ENCODE data around the gene ANXA6. TPM values are rescaled to one million over a fixed set of nuclear protein-coding genes. Genes with fewer than 3 reads are reported as not detected.
A peak's percentile ranks its signal among the peaks of the same experiment; 100 is the strongest.

Gene ANXA6
- polyA plus RNA-seq, 3 donors: 60.6 to 124 (median 93.5) TPM

- peaks cover 0 to 6% (median 0%) of the 10 kb centered on the region in 7 donors for H3K9me3 Mint-ChIP-seq
- H3K9ac ChIP-seq (ENCODE audit: insufficient read depth, low read length, poor library complexity, severe bottlenecking): no peak overlapping the region
- no peaks in the 10 kb centered on the region for H3K27me3 ChIP-seq (ENCODE audit: control insufficient read depth in 2 of 2, insufficient read depth in 2 of 2, low read length in 2 of 2)
- peak overlapping the region in 2 of 7 donors; percentile 55 to 66 for H3K27ac Mint-ChIP-seq
- H3K27ac ChIP-seq (ENCODE audit: low read depth in 1 of 2, low read length in 2 of 2): no peak overlapping the region
- intact Hi-C loops (cut with micrococcal nuclease): no loop called here
- H4K20me1 ChIP-seq (ENCODE audit: insufficient read depth, low read length): peaks cover 40% of the 10 kb centered on the region
- no peak overlapping the region for H2AFZ ChIP-seq (ENCODE audit: insufficient read depth, low read depth, low read length, poor library complexity, severe bottlenecking)
- DNase-seq: no peak
- no peak overlapping the region for H3K4me2 ChIP-seq (replicated peaks; ENCODE audit: extremely low read depth, low read length, poor library complexity, severe bottlenecking)
- peaks cover 83 to 96% of the 10 kb centered on the region in 2 donors for H3K36me3 ChIP-seq (replicated peaks in 1 of 2; ENCODE audit: control insufficient read depth in 1 of 2, insufficient read depth in 2 of 2, low read length in 2 of 2)
- peaks cover 31 to 38% of the 10 kb centered on the region in 2 donors for H3K4me1 ChIP-seq (ENCODE audit: control insufficient read depth in 1 of 2, insufficient read depth in 2 of 2, low read length in 2 of 2)
- 100% methylated on average over 1 of the region's 1 CpG for WGBS (ENCODE audit: insufficient coverage)
- no peak for TF ChIP-seq CTCF (IDR thresholded peaks at IDR 0.05)
- no peak overlapping the region for H3K4me3 Mint-ChIP-seq
- no peaks in the 10 kb centered on the region for H3K9me3 ChIP-seq (replicated peaks in 1 of 2; ENCODE audit: control insufficient read depth in 1 of 2, insufficient read depth in 1 of 2, low read length in 2 of 2)
- peaks cover 62% of the 10 kb centered on the region for H3K79me2 ChIP-seq (ENCODE audit: insufficient read depth, low read length)
- peaks cover 79% of the 10 kb centered on the region for H3K4me1 Mint-ChIP-seq
- no peak overlapping the region for H3K4me3 ChIP-seq (replicated peaks in 1 of 3; ENCODE audit: low read depth in 2 of 3, low read length in 3 of 3)
- peaks cover 68 to 95% of the 10 kb centered on the region in 2 donors for H3K36me3 Mint-ChIP-seq
- no peaks in the 10 kb centered on the region for H3K27me3 Mint-ChIP-seq (ENCODE audit: low read depth in 3 of 3)
Observed at GRCh38 chr5:151138114-151138513, 19.5 kb downstream of the ANXA6 start.

- peaks cover 76 to 88% of the 10 kb centered on the region in 2 donors for H3K36me3 ChIP-seq (replicated peaks in 1 of 2; ENCODE audit: control insufficient read depth in 1 of 2, insufficient read depth in 2 of 2, low read length in 2 of 2)
- WGBS (ENCODE audit: insufficient coverage): 96% methylated on average over 4 of the region's 10 CpGs
- H3K4me3 Mint-ChIP-seq: no peak overlapping the region
- peaks cover 0 to 6% (median 0%) of the 10 kb centered on the region in 7 donors for H3K9me3 Mint-ChIP-seq
- H3K27ac ChIP-seq (ENCODE audit: low read depth in 1 of 2, low read length in 2 of 2): no peak overlapping the region
- no peak overlapping the region for H3K9ac ChIP-seq (ENCODE audit: insufficient read depth, low read length, poor library complexity, severe bottlenecking)
- H2AFZ ChIP-seq (ENCODE audit: insufficient read depth, low read depth, low read length, poor library complexity, severe bottlenecking): no peak overlapping the region
- no peaks in the 10 kb centered on the region for H3K27me3 ChIP-seq (ENCODE audit: control insufficient read depth in 2 of 2, insufficient read depth in 2 of 2, low read length in 2 of 2)
- peaks cover 40 to 47% of the 10 kb centered on the region in 2 donors for H3K4me1 ChIP-seq (ENCODE audit: control insufficient read depth in 1 of 2, insufficient read depth in 2 of 2, low read length in 2 of 2)
- TF ChIP-seq CTCF (IDR thresholded peaks at IDR 0.05): no peak
- H3K9me3 ChIP-seq (replicated peaks in 1 of 2; ENCODE audit: control insufficient read depth in 1 of 2, insufficient read depth in 1 of 2, low read length in 2 of 2): no peaks in the 10 kb centered on the region
- peaks cover 31% of the 10 kb centered on the region for H4K20me1 ChIP-seq (ENCODE audit: insufficient read depth, low read length)
- H3K4me3 ChIP-seq (replicated peaks in 1 of 3; ENCODE audit: low read depth in 2 of 3, low read length in 3 of 3): no peak overlapping the region
- H3K4me1 Mint-ChIP-seq: peaks cover 82% of the 10 kb centered on the region
- no peak overlapping the region for H3K4me2 ChIP-seq (replicated peaks; ENCODE audit: extremely low read depth, low read length, poor library complexity, severe bottlenecking)
- H3K27ac Mint-ChIP-seq: peak overlapping the region in 1 of 7 donors; percentile 27
- H3K79me2 ChIP-seq (ENCODE audit: insufficient read depth, low read length): peaks cover 54% of the 10 kb centered on the region
- intact Hi-C loops (cut with micrococcal nuclease): no loop called here
- H3K27me3 Mint-ChIP-seq (ENCODE audit: low read depth in 3 of 3): no peaks in the 10 kb centered on the region
- no peak for DNase-seq
- H3K36me3 Mint-ChIP-seq: peaks cover 71 to 91% of the 10 kb centered on the region in 2 donors
Observed at GRCh38 chr5:151137067-151137825, 20.3 kb downstream of the ANXA6 start.

Data from CD14-positive monocyte (primary cell).